Natural killer cell (primary cell): ENCODE results near the gene NCAM1. TPM values are rescaled to one million over a fixed set of nuclear protein-coding genes. Genes with fewer than 3 reads are reported as not detected.

Experiments
- ATAC-seq, 3 donors: fragments of 150-1000 bp in 2 of 3; fragments of 200-7000 bp in 1 of 3; cut with Tn5 transposase; 1 replicate in 1 of 3; 2 replicates in 2 of 3; pipeline ENCODE4 v1.10.0; 2021; ENCODE audit warnings: mild to moderate bottlenecking in 2 of 3, moderate library complexity in 2 of 3
- DNase-seq, 2 donors: peaks; one replicate each; pipeline versions ENCODE4 v3.0.0 to v3.0.0-alpha.2; 2013 to 2021; ENCODE audit warnings: mixed read lengths in 1 of 2
- H3K27ac ChIP-seq: one replicate; pipeline ENCODE4 v1.5.1; 2013; ENCODE audit warnings: mild to moderate bottlenecking, low read length
- H3K27me3 ChIP-seq: one replicate; pipeline ENCODE4 v1.6.1; 2013; ENCODE audit warnings: low read length; ENCODE audit not compliant: control insufficient read depth, insufficient read depth
- H3K36me3 ChIP-seq: one replicate; pipeline ENCODE4 v1.6.1; 2013; ENCODE audit warnings: low read length; ENCODE audit not compliant: control insufficient read depth, insufficient read depth
- H3K4me1 ChIP-seq: one replicate; pipeline ENCODE4 v1.6.1; 2013; ENCODE audit warnings: low read length; ENCODE audit not compliant: control insufficient read depth, insufficient read depth
- H3K4me3 ChIP-seq: one replicate; pipeline ENCODE4 v1.5.1; 2013; ENCODE audit warnings: low read length
- H3K9me3 ChIP-seq: one replicate; pipeline ENCODE4 v1.6.1; 2013; ENCODE audit warnings: low read length; ENCODE audit not compliant: control insufficient read depth, insufficient read depth
- H3K27ac Mint-ChIP-seq, 2 donors: one replicate each; pipeline ENCODE4 v1.8.0; 2022; ENCODE audit warnings: mild to moderate bottlenecking in 2 of 2, mixed read lengths in 2 of 2, moderate library complexity in 1 of 2
- H3K27me3 Mint-ChIP-seq, 2 donors: one replicate each; pipeline ENCODE4 v1.8.0; 2022; ENCODE audit warnings: low read depth in 2 of 2, mixed read lengths in 2 of 2
- H3K36me3 Mint-ChIP-seq: one replicate; pipeline ENCODE4 v1.8.0; 2022; ENCODE audit warnings: mixed read lengths
- H3K4me1 Mint-ChIP-seq, 2 donors: one replicate each; pipeline ENCODE4 v1.8.0; 2022; ENCODE audit warnings: mixed read lengths in 2 of 2
- H3K4me3 Mint-ChIP-seq: one replicate; pipeline ENCODE4 v1.8.0; 2022; ENCODE audit warnings: mild to moderate bottlenecking, moderate library complexity, mixed read lengths
- H3K9me3 Mint-ChIP-seq, 2 donors: one replicate each; pipeline ENCODE4 v1.8.0; 2022; ENCODE audit warnings: mixed read lengths in 2 of 2
- CTCF ChIP-seq: fragments of 200-600 bp; IDR thresholded peaks from one replicate; pipeline ENCODE4 v1.8.0; 2022; ENCODE audit warnings: antibody characterized with exemption
- WGBS: methylation state at CpG from one replicate; pipeline ENCODE4 v1.1.7; 2013; ENCODE audit warnings: missing lambda C conversion rate; ENCODE audit not compliant: insufficient coverage; 5-methylcytosine and 5-hydroxymethylcytosine counted together
- intact Hi-C: fragments of 100-400 bp; cut with micrococcal nuclease; formaldehyde crosslinking; loops from one replicate; pipeline ENCODE4 v1.14.2; 2022
- total RNA-seq, 4 donors: library from RNA; stranded (reverse); fragments of 120-200 nt in 1 of 4; gene quantifications; one replicate each; pipeline versions ENCODE4 v1.2.3 to v1.2.4, GENCODE V29; 2013 to 2022

Gene NCAM1
- total RNA-seq, 3 donors from 2014 or later (not counting 1 experiment from before 2014, with no cell fraction given) = 129 to 208 (median 187) TPM

- no peaks in the 10 kb centered on the region for H3K36me3 Mint-ChIP-seq
- H3K27ac ChIP-seq = no peak overlapping the region
- H3K27me3 ChIP-seq = no peaks in the 10 kb centered on the region
- ATAC-seq (peak; percentile 26 to 36 (median 28)), DNase-seq (peak in 1 of 2 donors; percentile 21)
- peaks cover 24 to 41% of the 10 kb centered on the region in 2 donors for H3K4me1 Mint-ChIP-seq
- no peak for TF ChIP-seq CTCF
- peak overlapping the region; percentile 76 for H3K4me3 ChIP-seq
- H3K9me3 Mint-ChIP-seq = no peaks in the 10 kb centered on the region
- no peaks in the 10 kb centered on the region for H3K27me3 Mint-ChIP-seq
- peaks cover 17% of the 10 kb centered on the region for H3K4me1 ChIP-seq
- no peaks in the 10 kb centered on the region for H3K36me3 ChIP-seq
- WGBS = under 1% methylated on average over 63 of the region's 67 CpGs
- H3K4me3 Mint-ChIP-seq = peak overlapping the region; percentile 97
- intact Hi-C loops = loop anchor here (5.0 kb wide), 1 partner anchor 80 kb away; no protein-coding TSS in a partner anchor
- peak overlapping the region; percentile 57 to 92 for H3K27ac Mint-ChIP-seq
- no peaks in the 10 kb centered on the region for H3K9me3 ChIP-seq
Observed at GRCh38 chr11:112962579-112963367, 1.6 kb downstream of the NCAM1 start.

- no peaks in the 10 kb centered on the region for H3K27me3 Mint-ChIP-seq
Observed at GRCh38 chr11:112963368-112963955, 2.2 kb downstream of the NCAM1 start.

GRCh38 chr11:112965656-112966055, 4.4 kb downstream of the NCAM1 start:
- no peaks in the 10 kb centered on the region for H3K36me3 Mint-ChIP-seq
- TF ChIP-seq CTCF = no peak
- peak overlapping the region; percentile 35 to 45 for H3K27ac Mint-ChIP-seq
- peaks cover 0 to 2% of the 10 kb centered on the region in 2 donors for H3K27me3 Mint-ChIP-seq
- H3K4me1 Mint-ChIP-seq = peaks cover 29 to 41% of the 10 kb centered on the region in 2 donors
- Histone ChIP-seq H3K9me3 (no peaks in the 10 kb centered on the region), H3K27ac (no peak overlapping the region), H3K27me3 (no peaks in the 10 kb centered on the region), H3K36me3 (no peaks in the 10 kb centered on the region), H3K4me1 (peaks cover 29% of the 10 kb centered on the region), H3K4me3 (no peak overlapping the region)
- H3K4me3 Mint-ChIP-seq = no peak overlapping the region
- no peak for DNase-seq
- intact Hi-C loops = no loop called here
- no peak for ATAC-seq
- no peaks in the 10 kb centered on the region for H3K9me3 Mint-ChIP-seq
- WGBS = 83% methylated on average over 4 of the region's 4 CpGs

More at GRCh38 chr11:112963368-112963955, 2.2 kb downstream of the NCAM1 start:
- H3K9me3 Mint-ChIP-seq = no peaks in the 10 kb centered on the region
- no peaks in the 10 kb centered on the region for H3K36me3 Mint-ChIP-seq
- Histone ChIP-seq H3K27ac (no peak overlapping the region), H3K4me1 (peaks cover 17% of the 10 kb centered on the region), H3K4me3 (peak overlapping the region; percentile 76), H3K36me3 (no peaks in the 10 kb centered on the region), H3K9me3 (no peaks in the 10 kb centered on the region), H3K27me3 (no peaks in the 10 kb centered on the region)
- no peak for DNase-seq
- H3K27ac Mint-ChIP-seq = peak overlapping the region; percentile 14 to 92
- ATAC-seq = peak in 2 of 3 donors; percentile 8 to 16
- peaks cover 29 to 41% of the 10 kb centered on the region in 2 donors for H3K4me1 Mint-ChIP-seq
- peak overlapping the region; percentile 97 for H3K4me3 Mint-ChIP-seq
- TF ChIP-seq CTCF = no peak
- 13% methylated on average over 48 of the region's 48 CpGs for WGBS
- intact Hi-C loops = loop anchor here (5.0 kb wide), 1 partner anchor 81 kb away; no protein-coding TSS in a partner anchor
